ENCODE measurements around the gene MAPK6.

GRCh38 chr15:51971375-51972133 lies 47.5 kb upstream of the MAPK6 start, which contains the start of gene LEO1:
- TF ChIP-seq CTCF (IDR thresholded peaks at IDR 0.05; ENCODE audit: poor library complexity, severe bottlenecking) (peak; percentile 73), EZH2 (IDR thresholded peaks at IDR 0.05; ENCODE audit: borderline replicate concordance, insufficient read depth, low read length, poor library complexity, severe bottlenecking) (no peak), POLR2AphosphoS5 (IDR thresholded peaks at IDR 0.05) (peak; percentile 94), TAF1 (IDR thresholded peaks at IDR 0.05; ENCODE audit: low read depth) (peak; percentile 98)

All from neural cell (in vitro differentiated cells).